GM12878 (cell line): Measurements from ENCODE around the gene NHERF2. TPM values are rescaled to one million over a fixed set of nuclear protein-coding genes. Genes with fewer than 3 reads are reported as not detected.

ENCODE experiments used
- ATAC-seq: fragments of 200-7000 bp; cut with Tn5 transposase; 3 replicates; pipeline ENCODE4 v1.9.1; 2020; ENCODE audit warnings: mild to moderate bottlenecking, moderate library complexity
- BruUV-seq: library from RNA; stranded (reverse); fragments of 400-500 nt; replicated peaks from 2 replicates; lab custom pipeline; 2021; lab: Mats Ljungman, UMichigan
- CTCF ChIA-PET: fragments of 300-600 bp; sonication (Branson Sonifier 250); formaldehyde crosslinking; extraction: SDS; loops from one replicate; lab custom pipeline; 2021; ENCODE audit warnings: inconsistent platforms; lab: Yijun Ruan, JAX
- POLR2A ChIA-PET: fragments of 350-600 bp; formaldehyde crosslinking; extraction: SDS; loops from one replicate; lab custom pipeline; 2021; ENCODE audit warnings: inconsistent platforms; lab: Charles Lee
- RAD21 ChIA-PET: fragments of 300-600 bp; sonication (Branson Sonifier 250); formaldehyde crosslinking; loops from one replicate; lab custom pipeline; 2023; ENCODE audit warnings: antibody characterized with exemption; ENCODE audit not compliant: unreplicated experiment; lab: Charles Lee
- SMC1A ChIA-PET: fragments of 300-600 bp; sonication (Branson Sonifier 250); formaldehyde crosslinking; loops from one replicate; lab custom pipeline; 2023; ENCODE audit not compliant: unreplicated experiment, uncharacterized antibody; lab: Charles Lee
- DNase-seq: peaks from one replicate; pipeline ENCODE4 v3.0.0-alpha.2; 2011; ENCODE audit warnings: low read depth, low spot score
- FAIRE-seq: peaks from 3 replicates; lab custom pipeline; 2011; peaks lifted over from hg19 to GRCh38; lab: Jason Lieb, UNC
- H2AFZ ChIP-seq: 2 replicates; pipeline ENCODE4 v1.6.0; 2011; ENCODE audit warnings: low read depth, low read length, control low read depth; ENCODE audit not compliant: control insufficient read depth
- H3K27ac ChIP-seq: 2 replicates; pipeline ENCODE4 v1.5.1; 2011; ENCODE audit warnings: control low read depth; ENCODE audit not compliant: control insufficient read depth, insufficient read depth
- H3K27me3 ChIP-seq, 2 experiments: replicated peaks in 1 of 2; 2 replicates each; pipeline versions ENCODE4 v1.6.0 to v1.6.1; 2011; ENCODE audit warnings: low read length in 1 of 2; ENCODE audit not compliant: control insufficient read depth in 2 of 2, insufficient read depth in 2 of 2
- H3K36me3 ChIP-seq, 2 experiments: 2 replicates each; pipeline ENCODE4 v1.5.1; 2011; ENCODE audit warnings: low read length in 1 of 2; ENCODE audit not compliant: control insufficient read depth in 2 of 2, insufficient read depth in 2 of 2
- H3K4me1 ChIP-seq: 2 replicates; pipeline ENCODE4 v1.6.1; 2011; ENCODE audit warnings: mild to moderate bottlenecking, low read length, moderate library complexity, mixed read lengths; ENCODE audit not compliant: control insufficient read depth, insufficient read depth
- H3K4me2 ChIP-seq: 2 replicates; pipeline ENCODE4 v1.6.0; 2011; ENCODE audit warnings: control low read depth; ENCODE audit not compliant: control insufficient read depth, insufficient read depth
- H3K4me3 ChIP-seq: fragments of 200-600 bp; sonication (generic); 2 replicates; pipeline ENCODE4 v1.5.1; 2016
- H3K79me2 ChIP-seq: 2 replicates; pipeline ENCODE4 v1.6.0; 2011; ENCODE audit warnings: low read length; ENCODE audit not compliant: control insufficient read depth, insufficient read depth
- H3K9ac ChIP-seq: 2 replicates; pipeline ENCODE4 v1.8.0; 2011; ENCODE audit warnings: low read length, control low read depth, mixed read lengths; ENCODE audit not compliant: control insufficient read depth, insufficient read depth
- H3K9me3 ChIP-seq: replicated peaks from 3 replicates; pipeline ENCODE4 v1.5.1; 2011; ENCODE audit warnings: mild to moderate bottlenecking, low read length; ENCODE audit not compliant: control insufficient read depth, insufficient read depth
- H4K20me1 ChIP-seq: 2 replicates; pipeline ENCODE4 v1.6.0; 2011; ENCODE audit not compliant: control insufficient read depth, insufficient read depth
- EGR1 ChIP-seq, 2 experiments: IDR thresholded peaks; 1 replicate in 1 of 2; 2 replicates in 1 of 2; pipeline ENCODE4 v1.6.1; 2011 to 2012; ENCODE audit warnings: low read depth in 2 of 2, low read length in 2 of 2, borderline replicate concordance in 1 of 2, mild to moderate bottlenecking in 1 of 2, moderate library complexity in 1 of 2
- REST ChIP-seq: IDR thresholded peaks from 2 replicates; pipeline ENCODE4 v1.6.1; 2012; ENCODE audit warnings: mild to moderate bottlenecking, low read depth, low read length
- WGBS: methylation state at CpG from one replicate; pipeline ENCODE4 v1.1.6; 2016; ENCODE audit warnings: low lambda C conversion rate; ENCODE audit not compliant: insufficient replicate concordance, insufficient coverage; ENCODE audit errors: missing lambda C conversion rate; 5-methylcytosine and 5-hydroxymethylcytosine counted together
- in situ Hi-C: fragments of 300-500 bp; cut with MboI; formaldehyde crosslinking; loops from 9 replicates; pipeline ENCODE4 v1.14.3; 2018; ENCODE audit warnings: mixed read lengths
- intact Hi-C: fragments of 100-400 bp; cut with micrococcal nuclease; formaldehyde crosslinking; loops from one replicate; pipeline ENCODE4 v1.14.2; 2022; ENCODE audit not compliant: unreplicated experiment
- polyA plus RNA-seq, 11 experiments: library from polyadenylated mRNA; depleted of rRNA in 4 of 11; unstranded in 6 of 11; stranded (reverse) in 5 of 11; fragments of >200 nt; fragmentation: Nextera tagmentation in 4 of 11; fragmentation: Illumina TruSeq in 1 of 11; extraction: Ambion mirVana in 4 of 11; extraction: Trizol in 1 of 11; gene quantifications; 1 replicate in 1 of 11; 2 replicates in 10 of 11; pipeline versions ENCODE4 v1.2.1 to v1.2.3, GENCODE V29; 2011 to 2016; ENCODE audit warnings: inconsistent platforms in 2 of 11, missing spikeins in 2 of 11, low read depth in 1 of 11
- total RNA-seq, 4 experiments: library from RNA; depleted of rRNA in 3 of 4; stranded (reverse); fragments of >200 nt in 3 of 4; fragmentation: Illumina TruSeq in 1 of 4; extraction: Trizol in 1 of 4; gene quantifications; 2 replicates each; pipeline versions ENCODE4 v1.2.1 to v1.2.3, GENCODE V29; 2013 to 2021

NHERF2 gene
- total and polyA plus RNA-seq, 10 of the 15 experiments (the other 5 are each of a cell fraction or from before 2014, with no cell fraction given) = 0.05 to 0.31 (median 0.08) TPM; not detected in 4

GRCh38 chr16:2019518-2019920, 7.2 kb upstream of the NHERF2 start, which contains the start of gene NPW:
Gene NPW, plus strand, starts transcription at chr16:2019785.
- peaks cover 7% of the 10 kb centered on the region for H3K4me1 ChIP-seq
- ChIA-PET POLR2A (no interaction called here), RAD21 (interaction anchor here (2.3 kb wide), 1 partner anchor 120 kb away, joined by 7 read pairs; no protein-coding TSS in a partner anchor), SMC1A (no interaction called here), CTCF (interaction anchor here (1.5 to 2.8 kb wide), 2 partner anchors 15 to 121 kb away, joined by 4 to 16 read pairs; no protein-coding TSS in a partner anchor)
- no peaks in the 10 kb centered on the region for H3K79me2 ChIP-seq
- DNase-seq = no peak
- in situ Hi-C loops = loop anchor here (10.0 kb wide), 1 partner anchor 475 kb away; no protein-coding TSS in a partner anchor
- H3K4me2 ChIP-seq = peak within 1 kb of the TSS; percentile 3; the same call in 1 of the 2 replicates
- whole genome bisulfite sequencing = 1% methylated on average over 26 of the region's 33 CpGs
- no peaks in the 10 kb centered on the region for H3K36me3 ChIP-seq
- BruUV-seq = no TSS peak
- H2AFZ ChIP-seq = no peak within 1 kb of the TSS
- no peak within 1 kb of the TSS for H3K4me3 ChIP-seq
- no peak within 1 kb of the TSS for H3K9ac ChIP-seq
- H3K27me3 ChIP-seq = peaks cover 3 to 8% of the 10 kb centered on the region in 2 experiments; a peak in 3 of 4 replicates
- intact Hi-C loops = no loop called here
- no peak for TF ChIP-seq REST
- peak in 1 of 2 experiments; percentile 53; a peak in 2 of 3 replicates for TF ChIP-seq EGR1 (IDR thresholded peaks at IDR 0.05; ENCODE audit: borderline replicate concordance in 1 of 2, low read depth in 2 of 2, low read length in 2 of 2)
- TF ChIP-seq, all 136 proteins: peak for 1
- FAIRE-seq (no peak), ATAC-seq (peak; percentile 13; the same call in 2 of the 3 replicates)
- H3K27ac ChIP-seq = no peak within 1 kb of the TSS
- H3K9me3 ChIP-seq = no peaks in the 10 kb centered on the region
- no peaks in the 10 kb centered on the region for H4K20me1 ChIP-seq
